Hepatocyte (in vitro differentiated cells): ENCODE results near the gene CCDC150.

ENCODE experiments used
- CTCF ChIP-seq: fragments of 200-600 bp; sonication (generic); IDR thresholded peaks from 2 replicates; pipeline ENCODE4 v1.5.1; 2016; ENCODE audit warnings: antibody characterized with exemption, mild to moderate bottlenecking; ENCODE audit not compliant: poor library complexity
- EZH2 ChIP-seq: fragments of 200-600 bp; sonication (generic); IDR thresholded peaks from 2 replicates; pipeline ENCODE4 v1.6.1; 2016; ENCODE audit warnings: antibody characterized with exemption, mild to moderate bottlenecking, borderline replicate concordance

GRCh38 chr2:196685792-196686191 lies 46.3 kb downstream of the CCDC150 start:
- no peak for TF ChIP-seq CTCF
- TF ChIP-seq EZH2: no peak
